G401.6 (cell line): ENCODE results near the gene RRN3.
"Not testable (repeated sequence)": the region's sequence is repeated elsewhere in the genome, so short reads cannot be mapped to it uniquely, and the experiment has no call there.

Experiments
- FAIRE-seq: peaks from 2 replicates; lab custom pipeline; 2012; peaks lifted over from hg19 to GRCh38; lab: Jason Lieb, UNC

The RRN3 gene

GRCh38 chr16:15027503-15028344 lies 66.3 kb downstream of the RRN3 start:
- not testable (repeated sequence) for FAIRE-seq

DNA sequence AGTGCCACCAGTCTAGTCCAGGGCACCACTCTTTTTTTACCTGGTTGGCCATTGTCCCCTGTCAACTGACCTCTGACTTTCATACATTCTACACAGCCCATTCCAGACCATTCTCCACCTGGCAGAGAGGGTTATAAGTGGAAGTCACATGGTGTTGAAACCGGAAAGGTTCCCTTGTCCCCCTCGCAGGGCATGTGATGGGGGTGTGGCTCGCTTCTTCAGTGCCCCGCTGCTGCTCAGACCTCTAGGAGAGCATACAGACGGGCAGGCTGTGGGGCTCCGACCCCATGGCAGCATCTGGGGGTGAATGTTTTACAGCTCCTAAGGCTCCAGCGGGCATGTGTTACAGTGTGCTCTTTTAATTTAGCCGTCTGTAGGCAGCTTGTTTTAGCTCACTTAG lies 67.0 kb downstream of the RRN3 start:
- FAIRE-seq, result not testable (repeated sequence)

- not testable (repeated sequence) for FAIRE-seq
Observed at GRCh38 chr16:15025234-15025951, 68.7 kb downstream of the RRN3 start.

DNA sequence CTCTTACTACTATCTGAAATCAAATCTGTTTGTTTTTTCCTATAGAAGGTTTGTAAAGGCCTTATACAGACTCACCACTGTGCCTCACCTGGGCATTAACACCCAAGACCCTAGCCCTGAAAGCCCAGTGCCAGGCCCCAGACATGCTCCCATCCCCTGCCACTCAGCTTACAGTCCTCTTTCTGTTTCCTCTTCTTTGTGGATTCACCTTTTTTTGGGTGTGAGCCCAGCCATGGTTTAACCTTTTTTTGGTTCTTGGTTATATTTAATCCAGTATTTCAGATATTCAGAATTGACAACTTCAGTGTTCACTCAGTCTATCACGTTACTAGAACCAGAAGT lies 69.2 kb downstream of the RRN3 start:
- FAIRE-seq, result not testable (repeated sequence)

DNA sequence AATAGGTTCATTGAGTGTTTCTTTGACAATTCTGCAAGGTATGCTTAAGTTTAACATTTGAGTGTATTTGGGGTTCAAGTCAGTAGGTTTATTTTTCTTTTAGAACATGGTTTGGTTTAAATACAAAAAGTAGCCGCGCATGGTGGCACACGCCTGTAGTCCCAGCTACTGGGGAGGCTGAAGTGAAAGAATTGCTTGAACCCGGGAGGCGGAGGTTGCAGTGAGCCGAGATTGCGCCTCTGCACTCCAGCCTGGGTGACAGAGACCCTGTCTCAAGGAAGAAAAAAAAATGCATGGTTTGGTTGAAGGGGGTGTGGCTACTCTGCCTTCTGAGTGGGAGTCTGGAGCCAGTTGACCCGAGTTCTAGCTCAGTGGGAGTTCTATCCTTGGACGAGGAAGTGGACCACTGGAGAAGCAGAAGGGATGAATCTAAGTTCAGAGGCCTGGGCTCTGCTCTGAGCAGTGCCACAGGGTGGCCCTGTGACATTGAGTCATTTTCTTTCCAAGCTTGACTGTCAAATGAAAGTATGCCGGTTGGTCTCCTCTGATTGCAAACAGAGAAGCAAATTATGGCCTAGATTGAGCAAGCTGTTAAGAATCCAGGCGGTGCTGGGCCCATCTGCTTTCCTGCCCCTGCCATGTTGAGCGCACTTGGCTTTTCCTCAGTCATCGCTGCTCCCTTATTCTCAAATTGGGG lies 70.5 kb downstream of the RRN3 start:
- not testable (repeated sequence) for FAIRE-seq

DNA sequence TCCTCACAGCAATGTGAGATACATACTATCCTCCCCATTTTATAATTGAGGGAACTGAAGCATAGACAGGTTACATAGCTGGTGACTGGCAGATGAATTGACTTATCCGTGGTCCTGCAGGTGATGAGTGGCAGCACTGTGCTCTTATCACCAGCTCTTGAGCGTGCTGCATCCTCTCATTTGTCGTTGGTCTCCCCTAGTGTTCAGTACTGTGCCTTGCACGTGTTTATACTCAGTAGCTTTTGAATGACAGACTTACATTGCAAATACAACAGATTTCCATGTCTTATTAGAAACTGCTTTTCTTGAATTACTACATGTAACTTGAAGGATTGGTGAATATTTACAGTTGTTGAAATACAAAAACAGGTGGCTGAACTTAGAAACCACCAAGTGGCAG lies 71.9 kb downstream of the RRN3 start:
- FAIRE-seq, result not testable (repeated sequence)

GRCh38 chr16:15021429-15021828 lies 72.6 kb downstream of the RRN3 start:
- FAIRE-seq, result not testable (repeated sequence)

- not testable (repeated sequence) for FAIRE-seq
Observed at GRCh38 chr16:15016951-15017580, 77.0 kb downstream of the RRN3 start.

GRCh38 chr16:15016354-15016753 lies 77.7 kb downstream of the RRN3 start:
- not testable (repeated sequence) for FAIRE-seq

GRCh38 chr16:15015671-15016070 lies 78.4 kb downstream of the RRN3 start:
- not testable (repeated sequence) for FAIRE-seq

GRCh38 chr16:15012941-15013340 lies 81.1 kb downstream of the RRN3 start:
- FAIRE-seq, result not testable (repeated sequence)
